GM12873 (cell line): ENCODE results near the gene FLRT2.

ENCODE experiments used
- CTCF ChIP-seq: IDR thresholded peaks from 2 replicates; pipeline ENCODE4 v1.5.1; 2012; ENCODE audit warnings: low read depth, mild to moderate bottlenecking, moderate library complexity, low read length, control low read depth; ENCODE audit not compliant: insufficient read depth; ENCODE audit errors: missing control alignments

FLRT2 gene

GRCh38 chr14:85527006-85527405 is 2.9 kb upstream of the FLRT2 start:
- no peak for TF ChIP-seq CTCF

GRCh38 chr14:85527445-85528035 is 2.4 kb upstream of the FLRT2 start:
- TF ChIP-seq CTCF = no peak

- no peak for TF ChIP-seq CTCF
These were observed 1.7 kb upstream of the FLRT2 start for GRCh38 chr14:85528080-85528896.

- no peak for TF ChIP-seq CTCF
These were observed 880 bp upstream of the FLRT2 start for GRCh38 chr14:85528897-85529631.

- no peak for TF ChIP-seq CTCF
These were observed 682 bp downstream of the FLRT2 start for GRCh38 chr14:85530626-85531025.

GRCh38 chr14:85531141-85531586 is 1.2 kb downstream of the FLRT2 start:
- TF ChIP-seq CTCF = no peak
